Lower leg skin (tissue), 3 donors: ENCODE data around the gene ATP6V1E1.

Experiments
- CTCF ChIP-seq, 3 donors: fragments of 450-650 bp; IDR thresholded peaks; one replicate each; pipeline ENCODE4 v1.5.1; 2016; ENCODE audit warnings: antibody characterized with exemption in 3 of 3, mild to moderate bottlenecking in 3 of 3, moderate library complexity in 2 of 3
- POLR2A ChIP-seq, 2 donors: fragments of 450-650 bp; IDR thresholded peaks; one replicate each; pipeline ENCODE4 v1.6.1; 2016 to 2017; ENCODE audit warnings: antibody characterized with exemption in 2 of 2, mild to moderate bottlenecking in 1 of 2, moderate library complexity in 1 of 2

DNA sequence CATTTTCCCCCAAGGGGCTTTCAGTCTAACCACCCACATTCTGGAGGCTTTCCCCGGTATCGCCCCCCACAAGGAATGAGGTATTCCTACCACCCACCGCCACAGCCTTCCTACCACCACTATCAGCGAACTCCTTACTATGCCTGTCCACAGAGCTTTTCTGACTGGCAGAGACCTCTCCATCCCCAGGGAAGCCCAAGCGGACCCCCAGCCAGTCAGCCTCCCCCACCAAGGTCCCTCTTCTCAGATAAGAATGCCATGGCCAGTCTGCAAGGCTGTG is 79.9 kb downstream of the ATP6V1E1 start:
- no peak for TF ChIP-seq CTCF (IDR thresholded peaks at IDR 0.05)
- no peak for TF ChIP-seq POLR2A (IDR thresholded peaks at IDR 0.05)
